ENCODE results near the gene EN1. TPM values are rescaled to one million over a fixed set of nuclear protein-coding genes. Genes with fewer than 3 reads are reported as not detected.

EN1 gene
- total RNA-seq, 4 donors from 2014 or later, result 0.88 to 2.4 (median 1.2) TPM

DNA sequence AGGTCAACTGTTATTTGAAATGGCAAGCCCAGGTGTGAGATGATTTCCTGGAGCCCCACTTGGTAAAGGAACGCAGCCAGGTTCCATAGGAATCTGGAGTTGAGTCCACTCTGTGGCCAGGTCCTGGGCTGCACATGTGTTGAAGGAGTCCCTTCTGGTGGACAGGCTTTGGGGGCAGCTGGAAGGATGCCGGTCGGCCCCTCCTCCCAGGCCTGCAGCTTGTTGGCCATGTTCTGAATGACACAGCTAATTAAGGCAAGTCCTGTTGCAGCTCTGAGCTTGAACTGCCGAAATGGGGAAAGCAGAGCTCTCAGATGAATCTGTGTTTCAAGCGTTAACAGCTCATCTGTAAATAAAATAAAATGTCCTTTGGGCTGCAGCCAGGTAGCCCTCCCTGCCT lies 23.8 kb downstream of the EN1 start:
- TF ChIP-seq, protein P1, sequence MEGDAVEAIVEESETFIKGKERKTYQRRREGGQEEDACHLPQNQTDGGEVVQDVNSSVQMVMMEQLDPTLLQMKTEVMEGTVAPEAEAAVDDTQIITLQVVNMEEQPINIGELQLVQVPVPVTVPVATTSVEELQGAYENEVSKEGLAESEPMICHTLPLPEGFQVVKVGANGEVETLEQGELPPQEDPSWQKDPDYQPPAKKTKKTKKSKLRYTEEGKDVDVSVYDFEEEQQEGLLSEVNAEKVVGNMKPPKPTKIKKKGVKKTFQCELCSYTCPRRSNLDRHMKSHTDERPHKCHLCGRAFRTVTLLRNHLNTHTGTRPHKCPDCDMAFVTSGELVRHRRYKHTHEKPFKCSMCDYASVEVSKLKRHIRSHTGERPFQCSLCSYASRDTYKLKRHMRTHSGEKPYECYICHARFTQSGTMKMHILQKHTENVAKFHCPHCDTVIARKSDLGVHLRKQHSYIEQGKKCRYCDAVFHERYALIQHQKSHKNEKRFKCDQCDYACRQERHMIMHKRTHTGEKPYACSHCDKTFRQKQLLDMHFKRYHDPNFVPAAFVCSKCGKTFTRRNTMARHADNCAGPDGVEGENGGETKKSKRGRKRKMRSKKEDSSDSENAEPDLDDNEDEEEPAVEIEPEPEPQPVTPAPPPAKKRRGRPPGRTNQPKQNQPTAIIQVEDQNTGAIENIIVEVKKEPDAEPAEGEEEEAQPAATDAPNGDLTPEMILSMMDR (IDR thresholded peaks at IDR 0.05; ENCODE audit: low read depth), result no peak

GRCh38 chr2:118822572-118822971 lies 24.9 kb downstream of the EN1 start:
- TF ChIP-seq, protein P1 (IDR thresholded peaks at IDR 0.05; ENCODE audit: low read depth), result no peak

DNA sequence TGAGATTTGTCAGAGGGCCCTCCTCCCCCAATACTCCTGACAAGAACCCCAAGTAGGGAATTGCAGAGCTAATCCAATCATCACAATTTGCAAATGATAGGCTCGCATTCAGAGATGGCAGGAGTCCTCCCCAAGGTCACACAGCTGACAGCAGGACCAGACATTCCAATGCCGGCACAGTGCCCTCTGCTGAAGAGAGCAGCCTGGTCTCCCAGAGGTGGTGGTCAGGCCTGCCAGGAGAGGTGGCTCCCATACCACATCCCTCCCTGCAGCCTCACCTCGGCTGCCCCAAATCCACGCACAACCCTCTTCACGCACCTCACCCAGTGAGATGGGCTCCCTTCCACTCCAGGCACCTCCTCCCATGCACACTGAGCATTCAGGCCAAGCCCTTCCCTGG lies 25.4 kb downstream of the EN1 start:
- TF ChIP-seq, protein P1 (IDR thresholded peaks at IDR 0.05; ENCODE audit: low read depth), result no peak

DNA sequence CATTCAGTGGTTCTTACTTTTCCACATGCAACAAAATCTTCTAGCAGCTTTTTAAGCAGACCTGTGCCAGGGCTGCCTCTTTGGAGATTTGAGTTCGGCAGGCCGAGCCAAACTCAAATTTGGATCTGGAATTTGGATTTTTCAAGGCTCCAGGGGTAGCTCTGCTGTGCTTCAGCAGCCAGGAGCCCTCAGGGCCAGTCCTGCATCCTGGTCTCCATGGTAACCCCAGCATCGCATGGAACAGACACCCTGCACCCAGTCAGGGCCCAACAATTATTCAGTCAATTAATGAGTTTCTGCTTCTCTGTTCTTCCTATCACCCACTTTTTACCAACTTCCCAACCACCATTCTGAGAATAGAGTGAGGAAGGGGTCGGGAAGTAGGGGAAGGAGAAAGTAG lies 30.0 kb downstream of the EN1 start:
- TF ChIP-seq, protein P1 (IDR thresholded peaks at IDR 0.05; ENCODE audit: low read depth), result no peak

DNA sequence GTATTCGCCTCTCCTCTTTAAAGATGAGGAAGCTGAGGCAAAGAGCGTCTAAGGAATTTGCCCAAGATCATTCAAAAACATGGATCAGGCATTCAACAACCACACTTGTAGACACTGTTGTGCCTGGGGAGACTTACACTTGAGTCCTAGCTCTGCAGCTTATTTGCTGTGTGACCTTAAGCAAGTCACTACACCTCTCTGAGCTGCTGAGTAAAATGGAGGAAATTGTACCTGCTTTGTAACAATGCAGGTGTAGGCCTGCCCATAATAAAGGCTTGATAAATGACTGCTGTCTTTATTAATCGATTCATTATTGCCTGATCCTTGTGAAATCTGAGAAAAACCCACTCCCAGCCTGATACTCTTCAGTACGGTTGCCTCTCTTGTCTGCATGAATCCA lies 30.8 kb downstream of the EN1 start:
- TF ChIP-seq, protein P1 (IDR thresholded peaks at IDR 0.05; ENCODE audit: low read depth), result no peak

- TF ChIP-seq, protein P1 (IDR thresholded peaks at IDR 0.05; ENCODE audit: low read depth), result no peak
Measured at GRCh38 chr2:118815731-118816130, 31.7 kb downstream of the EN1 start.

DNA sequence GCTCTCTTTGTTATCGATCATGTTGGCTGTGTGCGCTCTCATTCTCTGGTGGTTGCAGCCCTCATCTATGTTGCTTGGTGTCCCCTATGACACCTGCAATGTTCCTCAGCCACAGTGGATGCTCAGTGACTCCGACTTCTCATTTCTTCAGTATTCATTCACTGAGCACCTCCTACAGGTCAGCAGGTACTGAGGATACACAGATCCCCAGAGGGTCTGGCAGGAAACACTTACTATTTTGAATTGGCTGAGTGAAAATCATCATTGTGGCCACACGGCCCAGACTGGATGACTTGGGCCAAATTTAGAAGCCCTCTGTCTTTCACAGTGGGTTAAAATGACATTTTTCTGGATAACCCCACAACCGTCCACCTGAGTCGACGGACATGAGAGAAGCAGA lies 32.1 kb downstream of the EN1 start:
- TF ChIP-seq, protein P1 (IDR thresholded peaks at IDR 0.05; ENCODE audit: low read depth), result no peak
